Measurements from ENCODE around the gene CST7.

Gene CST7

DNA sequence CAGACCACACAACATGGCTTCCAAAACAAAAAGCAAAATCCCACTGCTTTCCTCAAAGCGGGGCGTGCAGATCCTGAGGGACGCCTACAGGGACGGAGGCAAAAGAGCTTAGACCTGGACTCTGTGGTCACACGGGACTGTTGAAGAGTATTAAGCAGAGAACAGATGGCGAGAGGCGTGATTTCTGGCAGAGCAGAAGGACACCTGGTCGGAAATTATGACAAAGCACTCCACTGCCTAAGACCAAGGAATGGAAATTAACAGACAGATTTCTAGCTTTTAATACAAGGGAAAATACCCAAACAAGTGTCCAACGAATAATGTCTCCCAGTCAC, 15.4 kb downstream of the CST7 start:
- no peak for DNase-seq (ENCODE audit: low read depth in 2 of 2)

DNA sequence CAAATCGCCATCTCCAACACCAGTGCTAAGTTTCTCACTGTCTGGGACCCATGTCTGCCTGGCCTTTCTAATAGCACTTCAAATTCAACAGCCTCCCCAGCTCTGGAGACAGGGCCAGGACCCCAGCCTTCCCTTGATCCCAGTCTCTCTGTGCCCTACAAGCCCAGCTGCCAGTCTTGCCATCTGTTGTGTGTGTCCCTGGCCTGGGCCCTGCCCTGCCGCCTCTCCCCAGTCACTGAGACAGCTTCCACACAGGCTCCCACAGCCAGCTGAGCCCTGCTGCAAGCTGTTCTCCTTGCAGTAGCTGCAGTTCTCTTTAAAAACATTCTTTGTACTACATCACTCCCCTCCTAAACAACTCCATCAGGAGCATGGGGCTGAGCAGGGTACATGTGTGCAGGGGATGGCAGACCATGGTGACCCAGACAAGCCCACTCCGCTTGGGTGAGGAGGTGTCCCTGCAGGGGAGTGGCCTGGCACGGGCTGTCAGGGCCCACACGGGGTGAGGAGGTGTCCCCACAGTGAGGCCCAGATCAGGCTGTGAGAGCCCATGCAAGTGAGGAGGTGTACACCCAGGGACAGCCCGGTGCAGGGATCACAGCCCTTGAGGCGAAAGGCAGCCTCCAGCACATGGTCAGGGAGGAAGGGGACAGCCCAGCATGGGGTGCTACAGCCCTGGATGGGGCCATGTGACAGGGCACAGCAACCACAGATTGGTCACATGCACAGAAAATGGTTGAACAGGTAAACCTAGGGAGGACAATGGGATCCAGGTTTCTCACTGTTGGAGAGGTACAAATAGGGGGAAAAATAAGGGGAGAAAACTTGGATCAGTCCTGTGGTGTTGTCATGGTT, 16.2 kb downstream of the CST7 start:
- no peak for DNase-seq (ENCODE audit: low read depth in 2 of 2)

DNA sequence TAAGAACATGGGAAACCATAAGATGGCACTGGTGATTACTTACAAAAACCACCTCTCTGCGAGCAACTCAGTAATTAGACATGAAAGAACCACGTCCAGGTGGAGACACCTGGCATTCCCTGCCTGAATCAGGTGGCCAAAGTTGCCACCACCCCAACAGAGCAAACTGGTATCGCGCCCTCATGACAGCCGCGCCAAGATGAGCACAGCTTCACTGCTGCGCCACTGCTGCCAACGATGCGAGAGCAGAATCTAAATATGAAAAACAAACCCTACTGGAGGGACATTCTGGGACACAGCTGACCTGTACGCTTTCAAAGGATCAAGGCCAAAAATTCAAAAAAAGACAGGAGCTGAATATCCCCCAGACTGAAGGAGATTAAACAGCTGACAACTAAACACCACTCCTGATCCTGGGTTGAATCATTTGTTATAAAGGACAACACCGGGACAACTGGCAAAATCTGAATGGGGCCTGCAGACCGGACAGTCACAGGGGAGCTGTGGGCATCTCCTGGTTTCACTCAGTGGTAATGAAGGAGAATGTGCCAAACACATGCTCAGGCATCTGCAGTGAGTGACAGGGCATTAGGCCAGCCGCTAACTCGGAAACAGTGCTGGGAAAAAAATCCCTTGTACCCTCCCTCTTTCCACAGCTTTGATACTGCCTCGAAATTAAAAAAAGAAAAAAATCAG, 17.4 kb downstream of the CST7 start:
- no peak for DNase-seq (ENCODE audit: low read depth in 2 of 2)

DNA sequence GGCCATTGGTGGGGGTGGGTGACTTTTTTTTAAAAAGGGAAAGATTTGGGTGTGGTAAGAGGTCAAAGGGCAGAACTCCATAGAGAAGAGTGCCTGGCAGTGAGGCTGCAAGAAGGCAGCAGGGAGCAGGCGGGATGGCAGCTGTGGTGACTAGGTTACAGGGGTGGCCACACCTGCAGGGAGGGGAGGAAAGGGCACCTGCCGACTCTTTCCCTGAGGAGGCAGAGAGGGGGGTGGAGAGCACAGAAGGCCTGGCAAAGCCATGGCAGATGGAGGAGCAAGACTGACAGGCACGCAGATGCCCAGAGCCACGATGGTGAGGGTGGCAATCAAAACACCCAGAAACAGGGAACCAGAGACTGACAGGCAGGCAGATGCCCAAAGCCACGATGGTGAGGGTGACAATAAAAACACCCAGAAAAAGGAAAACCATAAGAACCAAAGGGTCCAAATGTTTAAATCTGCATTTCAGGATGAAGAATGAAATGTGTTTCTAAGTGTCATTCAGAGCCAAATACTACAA, 19.3 kb downstream of the CST7 start:
- DNase-seq (ENCODE audit: low read depth in 2 of 2) = no peak

DNA sequence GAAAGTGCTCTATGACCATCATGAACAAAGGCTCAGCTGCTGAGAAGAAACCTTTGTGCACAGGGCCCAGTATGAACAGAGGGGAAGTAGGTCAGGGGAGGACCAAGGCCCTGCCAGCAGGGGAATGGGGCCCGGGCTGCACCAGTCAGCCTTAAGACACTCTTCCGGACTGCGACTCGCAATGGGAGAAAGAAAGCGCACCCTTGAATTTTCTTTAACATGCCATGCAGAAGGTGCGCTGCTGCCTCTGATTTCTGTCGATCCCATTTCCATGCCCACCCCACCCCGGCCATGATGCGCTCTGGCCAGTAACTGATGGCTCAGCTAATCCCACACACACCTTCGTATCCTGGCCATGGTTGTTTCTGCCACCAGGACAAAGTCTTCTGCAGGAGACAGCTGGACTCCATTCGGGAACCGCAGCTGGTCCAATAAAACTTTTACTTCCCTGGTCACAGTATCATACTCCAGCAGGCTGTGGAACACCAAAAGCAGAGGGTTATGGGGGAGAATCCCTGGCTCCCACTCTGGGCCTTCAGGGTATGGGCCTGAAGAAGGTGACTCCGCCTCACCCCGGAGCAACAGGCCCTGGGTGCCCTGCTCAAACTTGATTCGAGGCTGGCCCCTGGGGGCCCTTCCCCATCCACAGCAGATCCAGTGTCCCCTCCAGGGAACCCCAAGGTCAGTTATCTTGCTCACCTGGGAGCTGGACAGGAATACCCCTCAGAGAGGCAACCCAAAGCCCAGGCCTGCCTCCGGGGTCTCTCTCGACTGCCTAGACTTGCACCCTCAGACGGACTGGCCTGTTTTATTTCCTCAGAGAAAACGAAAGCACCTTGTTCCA, 20.3 kb downstream of the CST7 start:
- DNase-seq (ENCODE audit: low read depth in 2 of 2) = no peak

DNA sequence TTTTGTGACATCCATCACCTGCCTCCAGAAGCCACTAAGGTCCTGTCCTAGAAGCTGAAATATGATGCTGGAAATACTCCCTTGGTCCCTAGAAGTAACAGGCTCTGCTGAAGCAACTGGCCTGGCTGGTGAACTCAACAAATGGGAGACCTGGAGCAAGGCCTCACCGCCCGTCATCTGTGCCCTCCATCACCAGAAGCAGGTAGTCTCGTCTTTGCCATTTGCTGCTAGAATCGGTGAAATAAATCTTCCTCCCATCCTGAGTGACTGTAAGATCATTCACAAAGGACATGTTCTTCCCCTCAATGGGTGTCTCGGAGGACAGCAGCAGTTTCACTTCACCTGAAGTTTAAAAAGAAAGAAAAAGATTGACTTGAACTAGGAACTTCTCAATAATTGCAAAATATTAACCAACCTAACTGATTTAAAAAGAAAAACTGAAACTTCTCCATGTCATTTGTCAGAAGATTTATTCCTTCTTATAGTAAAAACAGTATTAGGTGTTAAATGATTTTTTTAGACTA, 21.0 kb downstream of the CST7 start:
- DNase-seq (ENCODE audit: low read depth in 2 of 2) = no peak

DNA sequence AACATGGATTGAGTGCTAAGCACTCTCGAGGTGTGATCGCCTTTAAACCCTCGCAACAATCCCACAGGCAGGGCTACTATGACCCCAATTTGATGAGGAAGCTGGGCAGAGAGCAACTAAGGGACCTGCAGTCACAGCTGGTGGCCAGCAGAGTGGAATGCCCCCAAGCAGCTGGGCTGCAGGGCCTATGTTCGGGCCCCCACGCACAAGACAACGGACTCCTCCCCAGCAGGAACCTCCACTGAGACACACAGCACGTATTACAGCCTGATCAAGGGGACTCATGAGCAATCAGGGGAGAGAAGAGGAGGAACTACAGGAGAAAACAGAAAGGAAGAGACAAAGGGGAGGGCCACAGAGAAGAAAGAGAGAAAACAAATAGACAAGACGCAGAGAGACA, 21.7 kb downstream of the CST7 start:
- DNase-seq (ENCODE audit: low read depth in 2 of 2) = no peak

DNA sequence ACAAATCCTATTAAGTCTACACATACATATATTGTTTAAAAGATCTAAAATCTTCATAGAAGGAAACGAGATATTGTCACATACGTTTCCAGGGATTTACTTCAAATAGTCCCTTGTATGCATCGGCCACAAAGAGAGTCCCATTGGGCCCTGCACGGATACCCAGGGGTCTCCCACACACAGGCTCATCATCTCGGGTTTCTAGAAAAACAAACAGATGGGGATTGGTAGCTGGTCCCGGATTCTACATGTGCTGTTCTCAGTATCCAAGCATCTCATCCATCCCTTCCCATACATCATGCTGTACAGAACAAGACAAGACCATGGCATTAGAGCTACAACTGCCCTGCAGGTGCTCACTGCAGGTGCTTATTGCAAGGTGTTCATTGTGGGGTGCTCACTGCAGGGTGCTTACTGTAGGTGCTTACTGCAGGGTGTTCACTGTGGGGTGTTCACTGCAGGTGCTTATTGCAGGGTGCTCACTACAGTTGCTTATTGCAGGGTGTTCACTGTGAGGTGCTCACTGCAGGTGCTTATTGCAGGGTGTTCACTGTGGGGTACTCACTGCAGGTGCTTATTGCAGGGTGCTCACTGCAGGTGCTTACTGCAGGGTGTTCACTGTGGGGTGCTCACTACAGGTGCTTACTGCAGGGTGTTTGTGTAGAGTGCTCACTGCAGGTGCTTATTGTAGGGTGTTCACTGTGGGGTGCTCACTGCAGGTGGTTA, 22.5 kb downstream of the CST7 start:
- no peak for DNase-seq (ENCODE audit: low read depth in 2 of 2)

DNA sequence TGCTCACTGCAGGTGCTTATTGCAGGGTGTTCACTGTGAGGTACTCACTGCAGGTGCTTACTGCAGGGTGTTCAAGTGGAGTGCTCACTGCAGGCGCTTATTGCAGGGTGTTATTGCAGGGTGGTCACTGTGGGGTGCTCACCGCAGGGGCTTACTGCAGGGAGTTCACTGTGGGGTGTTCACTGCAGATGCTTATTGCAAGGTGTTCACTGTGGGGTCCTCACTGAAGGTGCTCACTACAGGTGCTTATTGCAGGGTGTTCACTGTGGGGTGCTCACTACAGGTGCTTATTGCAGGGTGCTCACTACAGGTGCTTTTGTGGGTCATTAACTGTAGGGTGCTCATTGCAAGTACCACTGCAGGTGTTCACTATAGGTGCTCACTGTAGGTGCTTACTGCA, 23.3 kb downstream of the CST7 start:
- DNase-seq (ENCODE audit: low read depth in 2 of 2) = no peak

DNA sequence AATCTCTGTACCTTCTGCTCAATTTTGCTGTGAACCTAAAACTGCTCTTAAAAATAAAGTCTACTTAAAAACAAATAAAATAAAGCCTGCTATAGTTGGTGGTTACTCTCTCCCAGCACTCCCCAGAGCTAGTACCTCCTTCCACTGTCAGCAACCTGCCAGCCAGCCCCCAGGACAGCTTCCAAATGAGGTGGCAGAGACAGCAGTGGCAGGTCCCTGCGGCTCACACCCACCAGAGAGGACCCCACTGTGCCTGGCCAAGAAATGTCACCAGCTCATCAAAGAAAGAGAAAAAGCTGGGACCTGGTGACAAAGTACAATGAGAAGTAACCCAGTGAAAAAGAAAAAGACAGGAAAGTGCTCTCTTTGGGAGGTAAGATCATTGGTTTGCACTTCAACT, 28.3 kb downstream of the CST7 start:
- DNase-seq (ENCODE audit: low read depth in 2 of 2) = no peak

DNA sequence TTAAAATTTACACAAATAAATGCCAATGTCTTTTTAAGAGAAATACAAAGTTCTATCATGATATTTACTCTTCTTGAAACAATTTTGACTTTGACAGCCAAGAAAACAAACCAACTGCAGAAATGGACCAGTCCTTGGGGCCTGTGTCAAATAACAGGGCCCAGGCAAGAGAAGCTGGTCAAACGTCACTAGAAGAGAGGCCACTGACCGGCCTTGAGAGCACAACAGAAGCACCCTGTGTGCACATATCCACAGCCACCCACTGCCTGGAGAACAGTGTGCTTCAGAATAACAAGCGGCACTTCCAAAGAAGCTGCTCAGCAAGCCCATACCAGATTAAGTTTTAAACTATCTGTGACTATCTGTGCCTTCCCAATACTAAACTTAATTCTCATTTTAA, 28.7 kb downstream of the CST7 start:
- no peak for DNase-seq (ENCODE audit: low read depth in 2 of 2)

DNA sequence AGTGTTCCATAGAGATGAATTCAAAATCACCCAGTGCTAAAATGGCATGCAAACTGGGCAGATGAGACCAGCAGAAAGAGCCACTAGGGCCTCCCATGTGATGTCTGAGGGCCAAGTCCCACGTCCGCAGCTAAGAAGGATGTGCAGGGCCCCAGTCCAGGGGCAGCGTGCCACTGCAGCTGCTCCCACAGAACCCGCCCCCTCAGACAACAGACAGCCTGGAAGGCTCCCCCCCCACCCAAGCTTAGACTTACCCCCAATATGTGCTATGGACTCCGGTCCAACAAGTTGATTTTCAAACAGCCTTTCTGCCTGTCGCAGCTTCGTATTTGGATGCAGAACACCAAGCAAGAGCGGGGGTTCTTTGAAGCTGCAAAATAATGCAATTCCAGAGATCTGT, 29.4 kb downstream of the CST7 start:
- DNase-seq (ENCODE audit: low read depth in 2 of 2) = no peak

DNA sequence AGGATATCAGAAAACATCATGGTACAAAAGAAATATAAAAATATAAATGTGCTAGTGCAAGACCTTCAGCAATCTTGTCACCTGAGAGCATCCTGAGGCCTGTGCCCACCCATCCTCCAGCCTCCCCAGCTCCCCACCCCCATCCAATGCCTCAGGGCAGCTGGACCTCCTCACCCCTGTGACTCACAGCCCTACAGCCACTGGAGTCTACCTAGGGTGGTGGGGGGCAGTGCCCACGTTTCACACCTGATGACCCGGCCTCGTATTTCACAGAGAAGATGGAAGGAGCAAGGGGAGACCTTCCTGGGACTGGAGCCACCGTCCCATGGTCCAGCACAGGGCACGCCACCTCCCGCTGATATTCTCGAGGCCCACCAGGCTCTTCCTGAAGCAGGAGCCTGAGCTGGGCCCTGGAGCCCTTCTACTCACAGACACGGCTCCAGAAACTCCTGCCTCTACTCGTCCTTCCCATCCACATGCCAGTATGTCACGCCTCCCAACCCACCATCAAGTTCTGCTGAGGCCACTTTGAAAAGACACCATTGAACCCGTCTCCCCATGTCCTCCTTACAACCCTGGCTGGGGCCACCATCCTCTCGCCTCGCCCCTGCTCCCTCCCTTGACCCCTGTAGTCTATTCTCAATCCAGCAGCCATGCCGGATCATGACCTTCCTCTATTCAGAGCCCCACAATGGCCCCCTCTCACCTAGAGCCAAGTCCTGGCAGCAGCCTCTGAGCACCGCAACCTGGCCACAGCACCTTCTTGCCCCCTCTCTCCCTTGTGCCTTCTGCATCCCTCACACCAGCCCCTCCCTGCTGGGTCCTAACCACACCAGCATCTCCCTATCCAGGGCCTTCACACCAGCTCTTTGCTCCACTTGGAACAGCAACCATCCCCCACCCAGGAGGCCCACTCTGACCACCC, 30.2 kb downstream of the CST7 start:
- DNase-seq (ENCODE audit: low read depth in 2 of 2) = no peak

DNA sequence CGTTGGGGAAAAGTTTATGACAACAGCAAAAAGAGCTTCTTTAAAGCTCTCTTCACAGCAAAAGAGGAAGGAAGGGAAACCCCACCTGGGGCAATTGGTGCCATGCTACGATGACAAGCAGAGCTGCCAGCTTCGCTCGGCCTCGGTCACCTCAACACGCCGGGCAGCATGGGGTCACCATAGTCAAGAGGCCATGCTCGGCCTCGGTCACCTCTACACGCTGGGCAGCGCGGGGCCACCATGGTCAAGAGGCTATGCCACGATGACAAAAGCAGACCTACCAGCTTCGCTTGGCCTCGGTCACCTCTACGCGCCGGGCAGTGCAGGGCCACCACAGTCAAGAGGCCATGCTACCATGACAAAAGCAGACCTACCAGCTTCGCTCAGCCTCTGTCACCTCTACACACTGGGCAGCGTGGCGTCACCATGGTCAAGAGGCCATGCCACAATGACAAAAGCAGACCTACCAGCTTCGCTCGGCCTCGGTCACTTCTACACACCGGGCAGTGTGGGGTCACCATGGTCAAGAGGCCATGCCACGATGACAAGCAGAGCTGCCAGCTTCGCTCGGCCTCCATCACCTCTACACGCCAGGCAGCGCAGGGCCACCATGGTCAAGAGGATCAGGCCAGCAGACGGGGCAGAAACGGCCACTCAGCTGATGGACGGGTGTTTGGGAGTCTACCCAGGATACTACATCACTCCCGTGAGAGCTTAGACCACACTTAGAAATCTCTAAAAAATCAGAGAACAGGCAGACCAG, 31.4 kb downstream of the CST7 start:
- no peak for DNase-seq (ENCODE audit: low read depth in 2 of 2)

DNA sequence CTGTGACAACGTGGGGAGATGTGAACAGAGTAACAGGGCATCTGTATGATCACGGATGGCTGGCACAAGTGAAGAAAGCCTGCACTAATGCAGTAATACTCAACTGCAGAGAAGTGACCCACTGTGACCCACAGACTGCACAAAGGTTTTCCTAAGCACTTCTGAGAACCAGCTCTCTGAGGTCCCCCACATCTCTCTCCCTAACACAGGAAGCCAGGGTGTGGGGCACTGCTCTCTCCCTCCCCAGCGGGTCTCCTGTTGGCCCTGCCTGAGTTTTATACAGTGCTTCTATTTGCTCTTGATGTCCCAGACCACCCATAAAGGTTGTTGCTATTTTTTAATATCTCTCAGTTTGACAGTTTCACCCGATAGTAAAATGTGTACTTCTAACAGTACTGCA, 32.2 kb downstream of the CST7 start:
- DNase-seq (ENCODE audit: low read depth in 2 of 2) = no peak

DNA sequence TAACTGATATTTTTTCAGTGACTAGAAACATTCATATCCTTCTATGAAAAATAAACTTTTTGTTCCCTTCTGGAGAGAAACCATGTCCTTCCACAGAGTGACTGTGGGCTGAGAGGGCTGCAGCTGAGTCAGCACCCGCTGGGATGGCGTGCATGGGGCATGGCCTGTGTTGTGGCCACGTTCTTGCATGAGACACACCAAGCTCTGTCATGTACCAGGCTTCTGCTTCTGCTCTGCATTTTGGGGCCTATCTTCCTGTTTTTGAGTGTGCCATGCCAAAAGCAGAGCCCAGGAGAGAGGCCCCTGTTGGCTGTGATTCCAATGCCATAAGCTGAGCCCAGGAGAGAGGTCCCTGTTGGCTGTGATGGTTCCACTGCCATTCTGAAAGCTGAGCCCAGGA, 32.7 kb downstream of the CST7 start:
- DNase-seq (ENCODE audit: low read depth in 2 of 2) = no peak

DNA sequence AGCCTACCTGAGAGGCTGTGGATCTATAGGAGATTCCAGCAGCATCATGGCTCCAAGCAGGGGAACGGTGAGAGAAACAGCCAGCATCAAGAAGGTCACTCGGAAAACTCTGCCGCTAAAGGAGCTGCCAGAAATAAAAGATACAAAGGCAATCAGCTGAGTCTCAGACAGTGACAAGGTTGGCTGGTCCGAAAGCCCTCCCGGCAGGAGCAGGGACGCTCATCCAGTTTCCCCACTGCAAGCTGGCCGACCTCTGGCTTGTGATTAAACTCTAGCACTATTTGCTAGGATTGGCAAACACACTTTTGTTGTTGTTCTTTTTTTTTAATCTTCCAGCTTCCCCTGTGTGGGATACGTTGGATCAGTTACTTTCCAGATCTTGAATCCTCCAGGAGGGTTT, 34.8 kb downstream of the CST7 start:
- no peak for DNase-seq (ENCODE audit: low read depth in 2 of 2)

DNA sequence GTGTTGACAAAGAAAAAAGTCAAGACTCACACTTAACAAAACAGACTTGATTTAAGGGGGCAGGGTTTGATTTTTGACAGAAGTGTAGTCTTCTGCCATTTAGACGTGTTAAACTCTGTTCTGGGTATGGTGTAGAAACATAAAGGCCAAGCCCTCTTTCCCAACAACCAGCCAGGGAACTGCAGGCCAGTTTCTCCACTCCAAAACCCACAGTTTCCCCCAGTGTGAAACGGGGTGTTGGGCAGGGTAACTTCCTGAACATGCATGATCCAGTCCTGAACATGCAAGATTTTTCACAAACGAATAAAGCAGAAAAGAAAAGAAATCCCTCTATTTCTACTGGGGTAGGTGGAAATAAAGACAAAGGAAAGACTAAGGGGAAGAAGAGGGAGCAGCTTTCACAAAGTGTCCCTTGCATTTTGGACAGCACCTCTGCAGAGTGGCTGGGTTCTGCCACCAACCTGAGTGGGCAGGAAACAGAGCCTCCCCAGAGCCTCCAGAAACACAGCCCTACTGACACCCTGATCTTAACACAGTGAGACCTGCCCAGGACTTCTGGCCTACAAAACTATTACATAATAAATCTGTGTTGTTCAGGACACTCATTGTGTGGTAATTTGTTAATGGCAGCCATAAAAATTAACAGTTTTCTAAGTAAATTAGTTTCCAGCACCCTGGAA, 36.0 kb downstream of the CST7 start:
- DNase-seq (ENCODE audit: low read depth in 2 of 2) = no peak

DNA sequence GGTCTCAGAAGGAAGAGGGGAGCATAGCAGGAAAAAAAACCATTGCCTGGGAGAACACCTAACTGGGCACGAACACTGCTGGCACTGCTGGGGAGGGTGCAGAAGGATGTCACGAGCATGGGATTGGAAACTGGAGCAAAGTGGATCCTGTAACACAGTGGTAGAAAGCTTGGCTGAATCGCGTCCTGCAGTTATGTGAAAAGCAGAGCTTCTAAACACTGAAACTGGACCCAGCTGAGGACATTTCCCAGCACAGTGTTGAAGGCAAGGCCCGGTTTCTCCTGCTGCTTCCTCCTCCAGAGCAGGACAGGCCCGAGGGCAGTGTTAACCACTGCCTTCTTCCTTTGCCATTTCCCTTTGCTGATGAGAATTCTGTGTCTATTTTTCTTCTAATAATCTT, 36.7 kb downstream of the CST7 start:
- DNase-seq (ENCODE audit: low read depth in 2 of 2) = no peak
